ENCODE results near the gene SPATA12.
"Not testable (repeated sequence)": the region's sequence is repeated elsewhere in the genome, so short reads cannot be mapped to it uniquely, and the experiment has no call there.

SPATA12 gene

GRCh38 chr3:57083266-57083995 lies 23.0 kb downstream of the SPATA12 start:
- DNase-seq (ENCODE audit: low read depth), result not testable (repeated sequence)

GRCh38 chr3:57085211-57085610 lies 24.7 kb downstream of the SPATA12 start:
- DNase-seq (ENCODE audit: low read depth), result no peak

GRCh38 chr3:57086201-57086600 lies 25.7 kb downstream of the SPATA12 start:
- no peak for DNase-seq (ENCODE audit: low read depth)

GRCh38 chr3:57087361-57088092 lies 27.1 kb downstream of the SPATA12 start:
- DNase-seq (ENCODE audit: low read depth), result no peak

- DNase-seq (ENCODE audit: low read depth), result no peak
Measured at GRCh38 chr3:57088503-57088902, 28.0 kb downstream of the SPATA12 start.

GRCh38 chr3:57089043-57089442 lies 28.6 kb downstream of the SPATA12 start:
- no peak for DNase-seq (ENCODE audit: low read depth)

- DNase-seq (ENCODE audit: low read depth), result no peak
Measured at GRCh38 chr3:57091521-57092273, 31.2 kb downstream of the SPATA12 start.

- no peak for DNase-seq (ENCODE audit: low read depth)
Measured at GRCh38 chr3:57093489-57093888, 33.0 kb downstream of the SPATA12 start.

- no peak for DNase-seq (ENCODE audit: low read depth)
Measured at GRCh38 chr3:57093971-57094535, 33.6 kb downstream of the SPATA12 start.

- DNase-seq (ENCODE audit: low read depth), result peak; percentile 24
Measured at GRCh38 chr3:57094575-57094974, 34.1 kb downstream of the SPATA12 start.

- no peak for DNase-seq (ENCODE audit: low read depth)
Measured at GRCh38 chr3:57095363-57095762, 34.9 kb downstream of the SPATA12 start.

- DNase-seq (ENCODE audit: low read depth), result no peak
Measured at GRCh38 chr3:57097536-57097935, 37.1 kb downstream of the SPATA12 start.

GRCh38 chr3:57098418-57099310 lies 38.2 kb downstream of the SPATA12 start:
- no peak for DNase-seq (ENCODE audit: low read depth)

- peak; percentile 69 for DNase-seq (ENCODE audit: low read depth)
Measured at GRCh38 chr3:57100046-57100695, 39.7 kb downstream of the SPATA12 start.

- DNase-seq (ENCODE audit: low read depth), result no peak
Measured at GRCh38 chr3:57105585-57105984, 45.1 kb downstream of the SPATA12 start.

GRCh38 chr3:57108684-57109083 lies 48.2 kb downstream of the SPATA12 start:
- no peak for DNase-seq (ENCODE audit: low read depth)

- DNase-seq (ENCODE audit: low read depth), result no peak
Measured at GRCh38 chr3:57109437-57110199, 49.2 kb downstream of the SPATA12 start.

GRCh38 chr3:57110214-57110613 lies 49.8 kb downstream of the SPATA12 start:
- DNase-seq (ENCODE audit: low read depth), result no peak

- no peak for DNase-seq (ENCODE audit: low read depth)
Measured at GRCh38 chr3:57110798-57111197, 50.3 kb downstream of the SPATA12 start.

GRCh38 chr3:57112206-57112605 lies 51.7 kb downstream of the SPATA12 start:
- no peak for DNase-seq (ENCODE audit: low read depth)

Data from stromal cell of bone marrow (primary cell).